Panc1 (cell line): ENCODE results near the gene CXCR1.

ENCODE experiments used
- CTCF ChIP-seq: fragments of 450-650 bp; IDR thresholded peaks from 2 replicates; pipeline ENCODE4 v1.5.1; 2017; ENCODE audit warnings: mild to moderate bottlenecking
- POLR2AphosphoS5 ChIP-seq: IDR thresholded peaks from 2 replicates; pipeline ENCODE4 v1.6.1; 2012; ENCODE audit warnings: mild to moderate bottlenecking, low read depth, low read length, moderate library complexity
- REST ChIP-seq, 2 experiments: IDR thresholded peaks; 2 replicates each; pipeline ENCODE4 v1.6.1; 2011 to 2012; ENCODE audit warnings: low read depth in 2 of 2, control low read depth in 1 of 2, low read length in 1 of 2, mild to moderate bottlenecking in 1 of 2, moderate library complexity in 1 of 2; ENCODE audit not compliant: insufficient read depth in 1 of 2
- SIN3A ChIP-seq: IDR thresholded peaks from 2 replicates; pipeline ENCODE4 v1.6.1; 2012; ENCODE audit warnings: low read depth, mild to moderate bottlenecking, low read length, moderate library complexity, borderline replicate concordance; ENCODE audit not compliant: insufficient read depth

- TF ChIP-seq POLR2AphosphoS5, result no peak
- TF ChIP-seq CTCF, result no peak
- no peak for TF ChIP-seq SIN3A
- no peak for TF ChIP-seq REST (IDR thresholded peaks at IDR 0.05; ENCODE audit: insufficient read depth in 1 of 2, low read depth in 2 of 2, low read length in 1 of 2)
Measured at GRCh38 chr2:218186876-218187275, 20.1 kb upstream of the CXCR1 start.
